ENCODE results near the gene ZDHHC17. TPM values are rescaled to one million over a fixed set of nuclear protein-coding genes. Genes with fewer than 3 reads are reported as not detected.
A peak's percentile ranks its signal among the peaks of the same experiment; 100 is the strongest.

The ZDHHC17 gene
- total and polyA plus RNA-seq, 5 experiments from 2014 or later = 10.1 to 68.0 (median 11.5) TPM

GRCh38 chr12:76890151-76891143, 126.5 kb downstream of the ZDHHC17 start:
- ATAC-seq (peak; percentile 47 to 53), DNase-seq (no peak)
- Mint-ChIP-seq H3K36me3 (no peaks in the 10 kb centered on the region), H3K4me1 (peaks cover 0 to 17% (median 10%) of the 10 kb centered on the region in 4 donors), H3K4me3 (peak overlapping the region in 1 of 10 donors; percentile 40), H3K9me3 (peaks cover 0 to 12% (median 3%) of the 10 kb centered on the region in 9 donors), H3K27ac (peak overlapping the region in 3 of 10 donors; percentile 38 to 55 (median 41)), H3K27me3 (peaks cover 2 to 10% (median 6%) of the 10 kb centered on the region in 5 donors)
- POLR2A ChIA-PET = no interaction called here

GRCh38 chr12:76891609-76892008, 127.7 kb downstream of the ZDHHC17 start:
- ATAC-seq (no peak), DNase-seq (no peak)
- Mint-ChIP-seq H3K4me3 (no peak overlapping the region), H3K27me3 (peaks cover 2 to 10% (median 3%) of the 10 kb centered on the region in 5 donors), H3K27ac (peak overlapping the region in 1 of 10 donors; percentile 27), H3K4me1 (peaks cover 0 to 17% (median 10%) of the 10 kb centered on the region in 4 donors), H3K36me3 (no peaks in the 10 kb centered on the region), H3K9me3 (peaks cover 0 to 12% (median 3%) of the 10 kb centered on the region in 9 donors)
- POLR2A ChIA-PET = no interaction called here

GRCh38 chr12:76895796-76896195, 131.9 kb downstream of the ZDHHC17 start:
- DNase-seq (no peak), ATAC-seq (no peak)
- Mint-ChIP-seq H3K9me3 (peaks cover 0 to 12% (median 3%) of the 10 kb centered on the region in 9 donors), H3K4me1 (peaks cover 0 to 5% (median under 1%) of the 10 kb centered on the region in 4 donors), H3K27me3 (peaks cover 0 to 10% (median 3%) of the 10 kb centered on the region in 5 donors), H3K4me3 (no peak overlapping the region), H3K36me3 (no peaks in the 10 kb centered on the region), H3K27ac (no peak overlapping the region)
- POLR2A ChIA-PET = no interaction called here

GRCh38 chr12:76896274-76896673, 132.4 kb downstream of the ZDHHC17 start:
- POLR2A ChIA-PET = no interaction called here
- ATAC-seq (no peak), DNase-seq (no peak)
- H3K4me3 Mint-ChIP-seq = no peak overlapping the region
- peaks cover 0 to 12% (median 3%) of the 10 kb centered on the region in 9 donors for H3K9me3 Mint-ChIP-seq
- peaks cover 0 to 10% (median 2%) of the 10 kb centered on the region in 5 donors for H3K27me3 Mint-ChIP-seq
- no peak overlapping the region for H3K27ac Mint-ChIP-seq
- peaks cover 0 to 2% (median under 1%) of the 10 kb centered on the region in 4 donors for H3K4me1 Mint-ChIP-seq
- no peaks in the 10 kb centered on the region for H3K36me3 Mint-ChIP-seq

- H3K9me3 Mint-ChIP-seq = peaks cover 0 to 12% (median 3%) of the 10 kb centered on the region in 9 donors
- H3K36me3 Mint-ChIP-seq = no peaks in the 10 kb centered on the region
- POLR2A ChIA-PET = no interaction called here
- ATAC-seq (no peak), DNase-seq (no peak)
- no peak overlapping the region for H3K27ac Mint-ChIP-seq
- peaks cover 0 to 2% (median 0%) of the 10 kb centered on the region in 5 donors for H3K27me3 Mint-ChIP-seq
- no peak overlapping the region for H3K4me3 Mint-ChIP-seq
- peaks cover 4 to 21% (median 13%) of the 10 kb centered on the region in 4 donors for H3K4me1 Mint-ChIP-seq
Measured at GRCh38 chr12:76898442-76898841, 134.5 kb downstream of the ZDHHC17 start.

GRCh38 chr12:76899522-76899921, 135.6 kb downstream of the ZDHHC17 start:
- no peak for DNase-seq
- H3K4me1 Mint-ChIP-seq = peaks cover 6 to 21% (median 13%) of the 10 kb centered on the region in 4 donors
- peaks cover 0 to 2% (median 0%) of the 10 kb centered on the region in 5 donors for H3K27me3 Mint-ChIP-seq
- no peak overlapping the region for H3K27ac Mint-ChIP-seq
- H3K4me3 Mint-ChIP-seq = no peak overlapping the region
- POLR2A ChIA-PET = no interaction called here
- no peaks in the 10 kb centered on the region for H3K36me3 Mint-ChIP-seq
- H3K9me3 Mint-ChIP-seq = peaks cover 0 to 6% (median 0%) of the 10 kb centered on the region in 9 donors
- ATAC-seq = no peak

- Mint-ChIP-seq H3K4me1 (peaks cover 6 to 21% (median 13%) of the 10 kb centered on the region in 4 donors), H3K27ac (peak overlapping the region in 5 of 10 donors; percentile 1 to 83 (median 39)), H3K4me3 (peak overlapping the region in 7 of 10 donors; percentile 16 to 72 (median 55)), H3K27me3 (peaks cover 0 to 3% (median 1%) of the 10 kb centered on the region in 5 donors), H3K36me3 (no peaks in the 10 kb centered on the region), H3K9me3 (no peaks in the 10 kb centered on the region)
- peak in 1 of 10 donors; percentile 15 for DNase-seq
- POLR2A ChIA-PET = no interaction called here
- ATAC-seq = peak in 1 of 2 donors; percentile 36
Measured at GRCh38 chr12:76901628-76902380, 137.9 kb downstream of the ZDHHC17 start.

Other genes with a start within 250 kb of the ZDHHC17 start
- 100 to 1,000 TPM; 105 to 114 TPM for gene OSBPL8, start 204.3 kb upstream of the ZDHHC17 start, total RNA-seq
- 100 to 1,000 TPM; 103 to 143 (median 130) TPM for gene OSBPL8, start 204.3 kb upstream of the ZDHHC17 start, polyA plus RNA-seq
- not detected for gene CSRP2, start 114.9 kb downstream of the ZDHHC17 start, total RNA-seq
- gene CSRP2, start 114.9 kb downstream of the ZDHHC17 start, polyA plus RNA-seq = under 1 TPM; 0.32 to 0.80 (median 0.68) TPM